GM21381 (cell line): ENCODE results near the gene PRPF8.
"Not testable (repeated sequence)": the region's sequence is repeated elsewhere in the genome, so short reads cannot be mapped to it uniquely, and the experiment has no call there.

Experiments used
- ATAC-seq: cut with Tn5 transposase; IDR thresholded peaks from one replicate; pipeline ENCODE4 v1.9.1; 2021; ENCODE audit warnings: mild to moderate bottlenecking, moderate library complexity; ENCODE audit not compliant: unreplicated experiment

Gene PRPF8

DNA sequence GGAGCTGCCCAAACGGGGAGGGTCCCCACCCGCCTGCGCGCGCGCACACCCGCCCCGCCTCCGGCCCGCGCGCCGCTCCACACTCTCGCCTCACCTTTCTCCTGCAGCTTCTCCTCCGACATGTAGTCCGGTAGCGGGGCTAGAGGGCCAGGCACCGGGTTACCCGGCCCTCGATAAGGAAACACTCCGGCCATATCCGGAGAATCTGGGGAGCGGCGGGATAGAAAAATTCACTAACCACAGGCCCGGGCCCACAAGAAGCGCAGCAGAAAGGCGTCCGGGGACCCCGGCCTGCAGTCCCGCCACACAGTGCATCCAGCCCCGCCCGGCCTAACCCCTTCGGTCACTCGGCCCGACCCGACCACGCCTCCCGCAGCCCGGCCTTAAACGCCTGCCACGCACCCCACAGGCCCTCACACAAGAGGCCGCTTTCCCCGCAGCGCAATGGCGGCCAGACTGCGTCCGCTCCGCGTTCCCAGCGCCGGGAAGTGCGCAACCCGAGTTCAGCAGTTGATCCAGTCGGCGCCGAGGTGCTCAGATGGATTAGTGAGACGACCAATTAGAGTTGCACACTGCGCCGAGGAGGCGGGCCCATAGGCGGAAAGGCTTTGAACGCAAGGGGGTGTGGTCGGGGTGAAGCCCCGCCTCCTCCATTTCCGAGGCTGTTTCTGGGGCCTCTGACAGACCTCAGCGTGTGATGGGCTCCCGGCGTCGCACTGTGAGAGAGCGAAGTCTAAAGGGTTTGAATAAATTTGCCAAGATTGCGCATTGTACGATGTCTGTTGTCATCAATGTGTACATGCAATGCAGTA, at the start of gene PRPF8:
TSS of gene PRPF8 (minus strand) at position 490 of the 812 bp plus-strand sequence. CDS start at position 194, 296 bp downstream.
- peak; percentile 98 for ATAC-seq

DNA sequence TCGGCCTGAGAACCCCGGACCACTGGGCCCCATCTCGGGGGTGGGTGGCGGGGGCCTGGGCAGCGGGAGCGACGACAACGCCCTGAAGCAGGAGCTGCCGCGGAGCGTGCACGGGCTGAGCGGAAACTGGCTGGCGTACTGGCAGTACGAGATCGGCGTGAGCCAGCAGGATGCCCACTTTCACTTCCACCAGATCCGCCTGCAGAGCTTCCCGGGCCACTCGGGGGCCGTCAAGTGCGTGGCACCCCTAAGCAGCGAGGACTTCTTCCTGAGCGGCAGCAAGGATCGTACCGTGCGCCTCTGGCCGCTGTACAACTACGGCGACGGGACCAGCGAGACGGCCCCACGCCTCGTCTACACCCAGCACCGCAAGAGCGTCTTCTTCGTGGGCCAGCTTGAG, 49.1 kb upstream of the PRPF8 start:
- no peak for ATAC-seq

DNA sequence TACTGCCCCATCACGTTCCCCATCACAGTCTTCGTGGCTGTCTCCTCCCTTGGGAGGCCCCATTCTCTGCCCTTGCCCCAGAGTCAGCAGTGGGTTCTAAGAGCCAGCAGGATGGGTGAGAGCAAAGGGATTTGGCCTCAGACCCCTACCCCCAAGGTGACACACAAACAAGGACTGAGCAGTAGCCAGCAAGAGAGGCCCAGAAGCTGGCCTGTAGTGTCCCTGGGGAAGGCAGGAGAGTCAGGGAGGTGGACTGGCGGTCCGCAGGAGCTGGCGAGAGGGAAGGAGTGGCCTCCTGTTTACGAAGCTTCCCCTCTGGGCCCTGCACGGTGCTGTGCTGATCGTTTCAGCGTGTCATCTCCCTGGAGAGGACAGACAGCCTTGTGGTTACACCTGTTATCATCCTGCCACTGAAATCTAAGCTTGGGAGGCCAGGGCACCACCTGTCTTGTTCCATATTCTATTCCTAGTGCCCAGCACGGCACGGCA, 48.2 kb upstream of the PRPF8 start:
- no peak for ATAC-seq

DNA sequence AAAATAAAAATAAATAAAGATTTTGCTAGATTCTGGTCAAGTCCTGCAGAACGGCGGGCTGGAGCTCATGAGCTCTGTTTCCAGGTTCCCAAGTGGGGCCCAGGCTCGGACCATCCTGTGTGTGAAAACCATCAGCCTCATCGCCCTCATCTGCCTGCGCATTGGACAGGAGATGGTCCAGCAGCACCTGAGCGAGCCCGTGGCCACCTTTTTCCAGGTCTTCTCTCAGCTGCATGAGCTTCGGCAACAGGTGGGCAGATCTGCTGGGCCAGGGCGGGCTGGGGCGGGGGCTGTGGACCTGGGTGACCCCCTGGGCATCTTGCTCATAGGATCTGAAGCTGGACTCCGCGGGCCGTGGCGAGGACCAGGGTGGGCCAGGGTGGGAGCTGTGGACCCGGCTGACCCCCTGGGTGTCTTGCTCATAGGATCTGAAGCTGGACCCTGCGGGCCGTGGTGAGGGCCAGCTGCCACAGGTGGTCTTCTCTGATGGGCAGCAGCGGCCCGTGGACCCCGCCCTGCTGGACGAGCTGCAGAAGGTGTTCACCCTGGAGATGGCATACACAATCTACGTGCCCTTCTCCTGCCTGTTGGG, 47.7 kb upstream of the PRPF8 start:
- ATAC-seq: no peak

DNA sequence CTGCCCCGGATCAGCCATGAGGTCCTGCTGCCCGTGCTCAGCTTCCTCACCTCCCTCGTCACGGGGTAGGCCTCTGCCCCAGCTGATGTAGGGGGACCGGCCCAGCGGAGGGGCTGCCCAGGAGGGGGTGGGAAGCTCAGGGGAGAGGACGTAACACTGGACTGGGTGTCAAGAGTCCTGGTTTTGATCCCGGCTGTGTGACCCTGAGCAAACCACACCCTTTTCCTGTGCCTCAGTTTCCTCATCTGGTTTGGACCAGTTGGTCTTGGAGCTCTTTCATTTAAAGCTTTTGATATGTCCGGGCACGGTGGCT, 46.5 kb upstream of the PRPF8 start:
- ATAC-seq: no peak

DNA sequence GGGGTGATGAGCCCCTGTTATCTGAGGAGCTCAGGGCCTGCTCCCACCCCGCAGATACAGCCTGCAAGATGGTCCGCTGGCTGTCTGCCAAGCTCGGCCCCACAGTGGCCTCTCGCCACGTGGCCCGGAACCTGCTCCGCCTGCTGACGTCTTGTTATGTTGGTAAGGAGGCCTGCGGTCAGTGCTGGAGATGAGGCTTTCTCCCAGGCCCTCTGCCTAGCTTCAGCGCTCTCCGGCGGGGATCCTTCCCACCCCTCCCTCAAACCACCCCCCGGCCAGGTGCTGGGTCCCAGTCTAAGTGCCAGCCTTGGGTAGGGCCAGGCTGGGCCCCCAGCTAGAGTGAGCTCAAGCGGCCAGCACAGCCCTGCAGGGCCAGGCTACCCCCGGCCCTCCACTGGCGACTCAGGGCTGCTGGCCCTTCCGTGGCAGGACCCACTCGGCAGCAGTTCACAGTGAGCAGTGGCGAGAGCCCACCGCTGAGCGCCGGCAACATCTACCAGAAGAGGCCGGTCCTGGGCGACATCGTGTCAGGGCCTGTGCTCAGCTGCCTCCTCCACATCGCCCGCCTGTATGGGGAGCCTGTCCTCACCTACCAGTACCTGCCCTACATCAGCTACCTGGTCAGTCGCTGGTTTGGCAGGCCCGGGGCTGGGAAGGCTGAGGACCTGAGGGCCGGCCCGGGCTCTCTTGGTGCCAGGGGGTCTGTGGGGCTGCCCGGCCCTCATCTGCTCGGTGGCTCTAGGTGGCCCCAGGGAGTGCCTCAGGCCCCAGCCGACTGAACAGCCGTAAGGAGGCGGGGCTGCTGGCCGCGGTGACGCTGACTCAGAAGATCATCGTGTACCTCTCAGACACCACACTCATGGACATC, 45.9 kb upstream of the PRPF8 start:
- no peak for ATAC-seq

DNA sequence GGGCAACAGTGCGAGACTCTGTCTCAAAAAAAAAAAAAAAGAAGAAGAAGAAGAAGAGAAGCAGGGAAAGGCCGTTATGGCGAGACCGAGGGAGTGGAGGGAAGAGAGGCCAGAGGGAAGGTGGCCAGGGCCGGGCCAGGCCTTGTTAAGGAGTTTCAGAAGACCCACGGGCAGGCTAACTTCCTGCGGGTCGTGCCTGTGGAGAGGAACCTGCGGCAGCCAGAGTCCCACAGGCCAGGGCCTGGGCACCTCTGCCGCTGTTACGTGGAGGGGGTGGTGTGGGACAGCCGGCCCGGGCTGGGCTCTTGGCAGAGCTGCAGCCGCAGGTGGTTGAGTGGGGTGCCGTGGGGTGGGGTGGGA, 45.3 kb upstream of the PRPF8 start:
- ATAC-seq: no peak

DNA sequence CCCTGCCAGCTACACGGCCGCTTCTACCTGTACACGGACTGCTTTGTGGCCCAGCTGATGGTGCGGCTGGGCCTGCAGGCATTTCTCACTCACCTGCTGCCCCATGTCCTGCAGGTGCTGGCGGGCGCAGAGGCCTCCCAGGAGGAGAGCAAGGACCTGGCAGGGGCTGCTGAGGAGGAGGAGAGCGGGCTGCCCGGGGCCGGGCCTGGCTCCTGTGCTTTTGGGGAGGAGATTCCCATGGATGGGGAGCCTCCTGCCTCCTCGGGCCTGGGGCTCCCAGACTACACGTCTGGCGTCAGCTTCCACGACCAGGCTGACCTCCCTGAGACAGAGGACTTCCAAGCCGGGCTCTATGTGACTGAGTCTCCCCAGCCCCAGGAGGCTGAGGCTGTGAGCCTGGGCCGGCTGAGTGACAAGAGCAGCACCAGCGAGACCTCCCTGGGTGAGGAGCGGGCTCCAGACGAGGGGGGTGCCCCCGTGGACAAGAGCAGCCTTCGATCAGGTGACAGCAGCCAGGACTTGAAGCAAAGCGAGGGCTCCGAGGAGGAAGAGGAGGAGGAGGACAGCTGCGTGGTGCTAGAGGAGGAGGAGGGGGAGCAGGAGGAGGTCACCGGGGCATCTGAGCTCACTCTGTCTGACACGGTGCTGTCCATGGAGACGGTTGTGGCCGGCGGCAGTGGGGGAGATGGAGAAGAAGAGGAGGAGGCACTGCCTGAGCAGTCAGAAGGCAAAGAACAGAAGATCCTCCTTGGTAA, 43.4 kb upstream of the PRPF8 start:
- ATAC-seq: no peak

DNA sequence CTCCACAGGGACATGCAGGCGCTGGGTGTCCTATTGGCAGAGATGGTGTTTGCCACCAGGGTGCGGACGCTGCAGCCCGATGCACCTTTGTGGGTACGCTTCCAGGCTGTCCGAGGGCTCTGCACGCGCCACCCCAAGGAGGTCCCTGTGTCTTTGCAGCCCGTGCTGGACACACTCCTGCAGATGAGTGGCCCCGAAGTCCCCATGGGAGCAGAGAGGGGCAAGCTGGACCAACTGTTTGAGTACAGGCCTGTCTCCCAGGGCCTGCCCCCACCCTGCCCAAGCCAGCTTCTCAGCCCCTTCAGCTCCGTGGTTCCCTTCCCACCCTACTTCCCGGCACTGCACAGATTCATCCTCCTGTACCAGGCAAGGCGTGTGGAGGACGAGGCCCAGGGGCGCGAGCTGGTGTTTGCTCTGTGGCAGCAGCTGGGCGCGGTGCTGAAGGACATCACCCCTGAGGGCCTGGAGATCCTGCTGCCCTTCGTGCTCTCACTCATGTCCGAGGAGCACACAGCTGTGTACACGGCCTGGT, 42.7 kb upstream of the PRPF8 start:
- ATAC-seq: no peak

DNA sequence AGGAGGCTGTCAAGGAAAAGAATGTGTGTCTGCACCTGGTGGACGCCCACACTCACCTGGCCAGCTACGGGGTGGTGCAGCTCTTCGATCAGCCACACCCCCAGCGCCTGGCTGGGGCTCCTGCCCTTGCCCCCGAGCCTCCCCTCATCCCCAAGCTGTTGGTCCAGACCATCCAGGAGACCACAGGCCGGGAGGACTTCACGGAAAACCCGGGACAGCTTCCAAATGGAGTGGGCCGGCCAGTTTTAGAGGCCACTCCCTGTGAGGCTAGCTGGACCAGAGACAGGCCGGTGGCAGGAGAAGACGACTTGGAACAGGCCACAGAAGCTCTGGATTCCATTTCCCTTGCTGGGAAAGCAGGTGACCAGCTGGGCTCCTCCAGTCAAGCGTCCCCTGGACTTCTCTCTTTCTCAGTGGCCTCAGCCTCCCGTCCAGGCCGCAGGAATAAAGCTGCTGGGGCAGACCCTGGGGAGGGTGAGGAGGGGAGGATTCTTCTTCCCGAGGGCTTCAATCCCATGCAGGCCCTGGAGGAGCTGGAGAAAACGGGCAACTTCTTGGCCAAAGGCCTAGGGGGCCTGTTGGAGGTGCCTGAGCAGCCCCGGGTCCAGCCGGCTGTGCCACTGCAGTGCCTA, 42.1 kb upstream of the PRPF8 start:
- ATAC-seq: no peak

DNA sequence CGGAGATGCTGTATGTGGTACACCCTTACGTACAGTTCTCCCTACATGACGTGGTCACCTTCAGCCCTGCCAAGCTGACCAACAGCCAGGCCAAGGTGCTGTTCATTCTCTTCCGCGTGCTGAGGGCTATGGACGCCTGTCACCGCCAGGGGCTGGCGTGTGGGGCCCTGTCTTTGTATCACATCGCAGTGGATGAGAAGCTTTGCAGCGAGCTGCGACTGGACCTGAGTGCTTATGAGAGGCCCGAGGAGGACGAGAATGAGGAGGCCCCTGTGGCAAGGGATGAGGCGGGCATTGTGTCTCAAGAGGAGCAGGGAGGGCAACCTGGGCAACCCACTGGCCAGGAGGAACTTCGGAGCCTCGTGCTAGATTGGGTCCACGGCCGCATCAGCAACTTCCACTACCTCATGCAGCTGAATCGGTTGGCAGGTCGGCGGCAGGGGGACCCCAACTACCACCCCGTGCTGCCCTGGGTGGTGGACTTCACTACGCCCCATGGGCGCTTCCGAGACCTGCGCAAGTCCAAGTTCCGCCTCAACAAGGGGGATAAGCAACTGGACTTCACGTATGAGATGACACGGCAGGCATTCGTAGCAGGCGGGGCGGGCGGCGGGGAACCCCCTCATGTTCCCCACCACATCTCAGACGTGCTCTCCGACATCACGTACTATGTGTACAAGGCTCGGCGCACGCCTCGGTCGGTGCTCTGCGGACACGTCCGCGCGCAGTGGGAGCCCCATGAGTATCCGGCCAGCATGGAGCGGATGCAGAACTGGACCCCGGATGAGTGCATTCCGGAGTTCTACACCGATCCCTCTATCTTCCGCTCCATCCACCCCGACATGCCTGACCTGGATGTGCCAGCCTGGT, 41.2 kb upstream of the PRPF8 start:
- ATAC-seq: no peak

DNA sequence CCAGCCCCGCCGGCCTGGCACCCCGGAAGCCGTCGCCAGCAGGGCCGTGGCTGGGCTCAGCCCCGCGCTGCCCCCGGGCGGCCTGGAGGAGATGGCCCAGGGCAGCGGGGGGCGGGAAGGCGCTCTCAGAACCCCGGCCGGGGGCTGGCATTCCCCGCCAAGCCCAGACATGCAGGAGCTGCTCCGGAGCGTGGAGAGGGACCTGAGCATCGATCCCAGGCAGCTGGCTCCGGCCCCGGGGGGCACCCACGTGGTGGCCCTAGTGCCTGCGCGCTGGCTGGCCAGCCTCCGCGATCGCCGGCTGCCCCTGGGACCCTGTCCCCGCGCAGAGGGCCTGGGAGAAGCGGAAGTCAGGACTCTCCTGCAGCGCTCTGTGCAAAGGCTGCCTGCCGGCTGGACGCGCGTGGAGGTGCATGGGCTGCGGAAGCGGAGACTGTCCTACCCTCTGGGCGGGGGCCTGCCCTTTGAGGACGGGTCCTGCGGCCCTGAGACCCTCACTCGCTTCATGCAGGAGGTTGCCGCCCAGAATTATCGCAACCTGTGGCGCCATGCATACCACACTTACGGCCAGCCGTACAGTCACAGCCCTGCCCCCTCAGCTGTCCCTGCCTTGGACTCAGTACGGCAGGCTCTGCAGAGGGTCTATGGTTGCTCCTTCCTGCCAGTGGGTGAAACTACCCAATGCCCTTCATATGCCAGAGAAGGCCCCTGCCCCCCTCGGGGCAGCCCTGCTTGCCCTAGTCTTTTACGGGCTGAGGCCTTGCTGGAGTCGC, 40.4 kb upstream of the PRPF8 start:
- ATAC-seq: peak; percentile 35

DNA sequence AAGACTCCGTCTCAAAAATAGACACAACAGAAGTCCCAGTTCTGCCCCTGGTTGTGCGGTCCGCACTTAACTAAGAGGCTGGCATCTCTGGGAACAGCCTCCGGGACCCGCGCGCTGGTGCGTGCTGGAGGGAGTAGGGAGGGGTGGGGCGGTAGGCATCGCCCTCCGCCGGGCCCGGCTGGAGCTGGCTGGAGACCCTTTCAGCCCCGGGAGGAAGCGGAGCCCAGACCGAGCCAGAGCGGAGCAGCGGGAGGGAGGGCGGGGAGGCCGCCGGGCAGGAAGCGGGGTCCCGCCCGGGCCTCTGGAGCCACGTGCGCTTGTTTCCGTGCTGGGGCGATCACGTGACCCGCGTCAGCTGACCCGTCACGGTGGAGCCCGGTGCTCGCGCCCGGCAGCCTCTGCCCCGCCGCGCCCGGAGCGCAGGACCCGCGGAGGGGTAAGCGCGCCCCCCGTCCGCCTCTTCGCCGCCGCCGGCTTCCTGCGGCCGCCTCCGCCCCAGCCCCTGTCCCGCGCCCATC, 39.7 kb upstream of the PRPF8 start, which contains the start of gene WDR81:
TSS of gene WDR81 (plus strand) at position 354 of the 518 bp plus-strand sequence. CDS start 256 bp downstream, outside the sequence.
- peak; percentile 47 for ATAC-seq

DNA sequence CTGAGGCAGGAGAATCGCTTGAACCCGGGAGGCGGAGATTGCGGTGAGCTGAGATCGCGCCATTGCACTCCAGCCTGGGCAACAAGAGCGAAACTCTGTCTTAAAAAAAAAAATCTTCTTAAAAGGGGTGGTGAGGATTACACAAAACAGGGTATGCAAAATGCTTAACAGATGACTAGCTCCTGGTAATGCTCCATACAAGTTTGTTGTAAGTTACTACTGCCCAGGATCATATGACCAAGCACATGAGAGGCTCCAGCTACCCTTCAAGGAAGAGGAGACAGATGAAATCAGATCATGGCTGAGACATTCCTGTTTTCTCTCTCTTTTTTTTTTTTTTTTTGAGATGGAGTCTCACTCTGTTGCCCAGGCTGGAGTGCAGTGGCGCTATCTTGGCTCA, 37.4 kb upstream of the PRPF8 start:
- ATAC-seq: not testable (repeated sequence)

DNA sequence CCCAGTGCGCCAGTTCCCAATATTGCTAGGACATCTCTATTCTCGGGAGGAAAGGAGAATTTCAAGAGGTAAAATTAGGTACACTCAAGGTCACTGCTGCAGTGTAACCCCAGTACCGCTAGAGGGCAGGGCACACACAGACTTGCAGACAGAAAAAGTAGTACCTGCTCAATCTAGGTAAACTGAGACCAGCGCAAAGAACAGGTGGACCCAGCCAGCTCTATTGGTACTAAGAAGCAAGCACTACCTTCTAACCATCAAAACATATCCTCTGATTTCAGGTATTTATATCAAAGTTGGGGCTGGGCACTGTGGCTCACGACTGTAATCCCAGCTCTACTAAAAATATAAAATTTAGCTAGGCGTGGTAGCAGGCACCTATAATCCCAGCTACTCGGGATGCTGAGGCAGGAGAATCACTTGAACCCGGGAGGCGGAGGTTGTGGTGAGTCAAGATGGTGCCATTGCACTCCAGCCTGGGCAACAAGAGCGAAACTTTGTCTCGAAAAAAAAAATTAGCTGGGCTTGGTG, 36.3 kb upstream of the PRPF8 start:
- ATAC-seq: no peak

DNA sequence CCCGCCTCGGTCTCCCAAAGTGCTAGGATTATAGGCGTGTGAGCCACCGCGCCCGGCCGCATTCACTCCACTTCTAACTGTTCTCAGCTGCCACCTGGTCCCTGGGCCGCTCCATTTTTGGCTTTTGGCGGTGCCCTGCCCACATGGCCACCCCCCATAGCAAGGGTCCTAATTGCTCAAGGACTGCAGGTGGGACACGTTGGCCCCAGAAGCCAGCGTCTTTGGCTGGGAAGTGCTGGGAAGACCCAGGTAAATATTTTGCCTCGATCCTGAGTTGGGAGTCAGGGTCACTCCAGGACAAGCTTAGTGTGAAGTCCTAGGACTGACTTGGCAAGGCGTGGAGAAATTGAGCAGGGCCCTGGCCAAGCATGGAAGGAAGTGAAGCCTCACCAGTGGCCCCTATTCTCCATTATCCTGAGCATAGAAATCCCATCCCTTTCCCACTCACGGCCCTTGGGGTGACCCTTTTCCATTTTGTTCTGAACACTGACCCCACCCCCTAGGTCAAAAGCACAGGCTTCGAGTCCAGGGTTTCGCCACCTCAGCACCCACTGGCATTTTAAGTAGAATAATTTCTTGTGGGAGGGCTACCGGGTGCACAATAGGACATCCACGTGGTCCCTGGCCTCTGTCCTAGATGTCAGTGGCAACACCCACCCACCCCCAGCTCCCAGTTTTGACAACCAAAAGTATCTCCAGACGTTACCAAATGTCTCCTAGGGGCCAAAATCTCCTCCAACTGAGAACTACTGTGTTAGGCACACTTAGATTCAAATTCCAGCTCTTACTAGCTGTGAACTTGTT, 33.9 kb upstream of the PRPF8 start:
- no peak for ATAC-seq
